Measurements from ENCODE around the gene ZNF396. TPM values are rescaled to one million over a fixed set of nuclear protein-coding genes. Genes with fewer than 3 reads are reported as not detected.

The ZNF396 gene
- total RNA-seq, 1 donor from 2014 or later: 1.4 TPM

DNA sequence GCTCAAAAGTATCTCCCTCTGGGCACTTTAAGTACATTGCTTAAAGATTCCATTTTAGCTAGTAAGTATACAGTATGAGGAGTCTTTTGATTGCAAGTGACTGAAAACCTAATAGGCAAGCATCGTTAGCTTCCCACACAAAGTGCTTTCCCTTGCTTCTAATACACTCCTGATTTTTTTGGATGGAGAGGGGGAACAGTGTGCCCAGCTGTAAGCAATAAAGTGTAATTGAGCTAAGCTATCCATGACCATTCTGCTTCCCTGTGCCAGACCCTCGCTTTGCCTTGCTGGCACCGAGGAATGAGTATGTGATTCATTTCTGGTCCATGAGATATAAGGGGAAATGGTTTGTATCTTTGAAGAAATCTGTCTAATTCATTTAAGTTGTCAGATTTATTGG is 29.1 kb downstream of the ZNF396 start:
- peaks cover 15% of the 10 kb centered on the region for H3K79me2 ChIP-seq (ENCODE audit: insufficient read depth, low read length)
- no peak overlapping the region for H3K9ac ChIP-seq (ENCODE audit: low read length)
- H3K4me1 Mint-ChIP-seq (ENCODE audit: low read depth, unreplicated experiment): no peaks in the 10 kb centered on the region
- no peak for TF ChIP-seq EZH2 (IDR thresholded peaks at IDR 0.05; ENCODE audit: insufficient read depth, low read length)
- TF ChIP-seq CTCF (IDR thresholded peaks at IDR 0.05; ENCODE audit: insufficient read depth, low read depth, low read length): no peak
- no peaks in the 10 kb centered on the region for H3K36me3 ChIP-seq (ENCODE audit: insufficient read depth, low read length)
- FAIRE-seq (no peak), DNase-seq (ENCODE audit: low read depth) (no peak)
- no peak overlapping the region for H3K27ac Mint-ChIP-seq (ENCODE audit: unreplicated experiment)
- peaks cover 5% of the 10 kb centered on the region for H3K36me3 Mint-ChIP-seq (ENCODE audit: low read depth, unreplicated experiment)
- no peak overlapping the region for H3K27ac ChIP-seq (ENCODE audit: low read depth, low read length)
- no peak overlapping the region for H2AFZ ChIP-seq (ENCODE audit: low read depth, low read length)
- no peak overlapping the region for H3K4me3 Mint-ChIP-seq (ENCODE audit: unreplicated experiment)
- no peaks in the 10 kb centered on the region for H3K27me3 ChIP-seq (ENCODE audit: insufficient read depth, low read length)
- H3K4me1 ChIP-seq (ENCODE audit: insufficient read depth, low read length): peaks cover 8% of the 10 kb centered on the region
- H3K9me3 Mint-ChIP-seq (ENCODE audit: unreplicated experiment): peaks cover 8% of the 10 kb centered on the region
- peaks cover 2% of the 10 kb centered on the region for H3K27me3 Mint-ChIP-seq (ENCODE audit: low read depth, unreplicated experiment)
- H3K4me2 ChIP-seq (ENCODE audit: low read length): no peak overlapping the region
- no peak overlapping the region for H3K4me3 ChIP-seq (ENCODE audit: insufficient read depth, low read depth, low read length)
- peaks cover 8% of the 10 kb centered on the region for H3K9me3 ChIP-seq (ENCODE audit: insufficient read depth, low read depth, low read length)
- peaks cover 8% of the 10 kb centered on the region for H4K20me1 ChIP-seq (ENCODE audit: insufficient read depth, low read length)

DNA sequence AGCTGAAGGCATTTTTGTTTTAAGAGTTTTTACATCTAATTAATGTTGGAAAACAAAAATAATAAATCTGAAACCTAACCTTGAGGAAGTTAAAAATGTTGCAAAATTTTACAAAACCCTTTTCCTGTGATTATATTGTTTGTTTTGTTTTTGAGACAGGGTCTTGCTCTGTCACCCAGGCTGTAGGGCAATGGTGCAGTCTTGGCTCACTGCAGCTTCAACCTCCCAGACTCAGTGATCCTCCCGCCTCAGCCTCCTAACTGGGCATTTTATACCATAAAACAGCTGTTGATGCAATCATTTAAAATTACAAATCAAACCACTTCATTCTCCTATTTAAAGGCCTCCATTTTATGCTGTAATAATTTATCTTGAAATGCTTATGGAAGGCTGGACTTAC is 31.2 kb downstream of the ZNF396 start:
- no peak overlapping the region for H3K27ac ChIP-seq (ENCODE audit: low read depth, low read length)
- H3K4me1 Mint-ChIP-seq (ENCODE audit: low read depth, unreplicated experiment): no peaks in the 10 kb centered on the region

DNA sequence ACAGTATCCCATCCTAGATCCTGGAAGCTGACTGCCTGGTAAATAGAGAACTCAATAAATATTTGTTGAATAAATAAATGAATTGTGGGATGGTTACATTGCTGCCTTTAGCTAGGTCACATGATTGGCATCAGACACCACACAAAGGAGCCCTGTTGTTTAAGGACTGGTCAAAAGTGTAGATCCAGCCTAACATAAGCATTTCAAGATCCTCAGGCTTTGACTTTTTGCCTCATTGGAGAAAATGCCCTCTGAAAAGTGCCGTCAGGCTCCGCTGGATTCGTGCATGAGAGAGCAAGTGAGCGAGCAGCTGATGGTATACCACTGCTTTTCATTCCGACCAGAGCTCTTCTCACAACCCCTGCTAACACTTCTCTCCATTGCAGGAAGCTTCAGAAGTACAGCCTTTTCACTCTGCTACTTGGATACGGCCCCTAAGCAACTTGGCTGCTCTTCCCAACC is 31.6 kb downstream of the ZNF396 start:
- DNase-seq (ENCODE audit: low read depth): no peak
- H3K4me2 ChIP-seq (ENCODE audit: low read length): no peak overlapping the region

More for the DNA sequence above, 31.2 kb downstream of the ZNF396 start:
- H3K36me3 ChIP-seq (ENCODE audit: insufficient read depth, low read length): peaks cover 5% of the 10 kb centered on the region
- H3K27ac Mint-ChIP-seq (ENCODE audit: unreplicated experiment): no peak overlapping the region
- no peaks in the 10 kb centered on the region for H3K27me3 ChIP-seq (ENCODE audit: insufficient read depth, low read length)
- peaks cover 36% of the 10 kb centered on the region for H3K79me2 ChIP-seq (ENCODE audit: insufficient read depth, low read length)
- FAIRE-seq (no peak), DNase-seq (ENCODE audit: low read depth) (no peak)
- no peak overlapping the region for H3K4me2 ChIP-seq (ENCODE audit: low read length)
- no peaks in the 10 kb centered on the region for H3K9me3 Mint-ChIP-seq (ENCODE audit: unreplicated experiment)
- peaks cover 11% of the 10 kb centered on the region for H3K4me1 ChIP-seq (ENCODE audit: insufficient read depth, low read length)
- peak overlapping the region; percentile 48 for H2AFZ ChIP-seq (ENCODE audit: low read depth, low read length)
- H3K9me3 ChIP-seq (ENCODE audit: insufficient read depth, low read depth, low read length): no peaks in the 10 kb centered on the region
- H3K4me3 Mint-ChIP-seq (ENCODE audit: unreplicated experiment): no peak overlapping the region
- H4K20me1 ChIP-seq (ENCODE audit: insufficient read depth, low read length): peaks cover 26% of the 10 kb centered on the region
- TF ChIP-seq EZH2 (IDR thresholded peaks at IDR 0.05; ENCODE audit: insufficient read depth, low read length): no peak
- H3K4me3 ChIP-seq (ENCODE audit: insufficient read depth, low read depth, low read length): no peak overlapping the region
- no peak overlapping the region for H3K9ac ChIP-seq (ENCODE audit: low read length)
- no peaks in the 10 kb centered on the region for H3K36me3 Mint-ChIP-seq (ENCODE audit: low read depth, unreplicated experiment)
- peaks cover 2% of the 10 kb centered on the region for H3K27me3 Mint-ChIP-seq (ENCODE audit: low read depth, unreplicated experiment)

More for the DNA sequence above, 31.6 kb downstream of the ZNF396 start:
- Histone ChIP-seq H4K20me1 (ENCODE audit: insufficient read depth, low read length) (peaks cover 31% of the 10 kb centered on the region), H2AFZ (ENCODE audit: low read depth, low read length) (peak overlapping the region; percentile 48), H3K36me3 (ENCODE audit: insufficient read depth, low read length) (peaks cover 5% of the 10 kb centered on the region), H3K4me3 (ENCODE audit: insufficient read depth, low read depth, low read length) (no peak overlapping the region), H3K27me3 (ENCODE audit: insufficient read depth, low read length) (no peaks in the 10 kb centered on the region), H3K4me1 (ENCODE audit: insufficient read depth, low read length) (peaks cover 11% of the 10 kb centered on the region), H3K9me3 (ENCODE audit: insufficient read depth, low read depth, low read length) (no peaks in the 10 kb centered on the region), H3K27ac (ENCODE audit: low read depth, low read length) (no peak overlapping the region), H3K79me2 (ENCODE audit: insufficient read depth, low read length) (peaks cover 40% of the 10 kb centered on the region), H3K9ac (ENCODE audit: low read length) (no peak overlapping the region)
- no peak for TF ChIP-seq CTCF (IDR thresholded peaks at IDR 0.05; ENCODE audit: insufficient read depth, low read depth, low read length)
- TF ChIP-seq EZH2 (IDR thresholded peaks at IDR 0.05; ENCODE audit: insufficient read depth, low read length): no peak
- Mint-ChIP-seq H3K4me1 (ENCODE audit: low read depth, unreplicated experiment) (no peaks in the 10 kb centered on the region), H3K36me3 (ENCODE audit: low read depth, unreplicated experiment) (no peaks in the 10 kb centered on the region), H3K4me3 (ENCODE audit: unreplicated experiment) (no peak overlapping the region), H3K9me3 (ENCODE audit: unreplicated experiment) (no peaks in the 10 kb centered on the region), H3K27ac (ENCODE audit: unreplicated experiment) (peak overlapping the region; percentile 84), H3K27me3 (ENCODE audit: low read depth, unreplicated experiment) (peaks cover 2% of the 10 kb centered on the region)
- FAIRE-seq: no peak
